ENCODE data around the gene ARSJ.
"Not testable (repeated sequence)": the region's sequence is repeated elsewhere in the genome, so short reads cannot be mapped to it uniquely, and the experiment has no call there.

The ARSJ gene

GRCh38 chr4:113957956-113958355 is 21.5 kb downstream of the ARSJ start:
- DNase-seq, result no peak

- DNase-seq, result no peak
Observed at GRCh38 chr4:113955948-113956347, 23.5 kb downstream of the ARSJ start.

GRCh38 chr4:113955411-113955810 is 24.0 kb downstream of the ARSJ start:
- no peak for DNase-seq

GRCh38 chr4:113953888-113954287 is 25.6 kb downstream of the ARSJ start:
- no peak for DNase-seq

- DNase-seq, result no peak
Observed at GRCh38 chr4:113952452-113953029, 26.9 kb downstream of the ARSJ start.

- peak in 1 of 14 donors; percentile 74 for DNase-seq
Observed at GRCh38 chr4:113951263-113951662, 28.2 kb downstream of the ARSJ start.

GRCh38 chr4:113950207-113950606 is 29.2 kb downstream of the ARSJ start:
- no peak for DNase-seq

GRCh38 chr4:113947484-113947883 is 32.0 kb downstream of the ARSJ start:
- DNase-seq, result no peak

- DNase-seq, result no peak
Observed at GRCh38 chr4:113945906-113946305, 33.5 kb downstream of the ARSJ start.

GRCh38 chr4:113943863-113944262 is 35.6 kb downstream of the ARSJ start:
- no peak for DNase-seq

- no peak for DNase-seq
Observed at GRCh38 chr4:113943085-113943484, 36.4 kb downstream of the ARSJ start.

- DNase-seq, result no peak
Observed at GRCh38 chr4:113941836-113942235, 37.6 kb downstream of the ARSJ start.

- DNase-seq, result not testable (repeated sequence)
Observed at GRCh38 chr4:113940103-113940502, 39.3 kb downstream of the ARSJ start.

- no peak for DNase-seq
Observed at GRCh38 chr4:113935190-113935589, 44.3 kb downstream of the ARSJ start.

- DNase-seq, result not testable (repeated sequence)
Observed at GRCh38 chr4:113924706-113925105, 54.7 kb downstream of the ARSJ start.

GRCh38 chr4:113921089-113921794 is 58.2 kb downstream of the ARSJ start:
- peak in 1 of 14 donors; percentile 49 for DNase-seq

- no peak for DNase-seq
Observed at GRCh38 chr4:113919611-113920010, 59.8 kb downstream of the ARSJ start.

- DNase-seq, result no peak
Observed at GRCh38 chr4:113919145-113919544, 60.3 kb downstream of the ARSJ start.

- no peak for DNase-seq
Observed at GRCh38 chr4:113908829-113909228, 70.6 kb downstream of the ARSJ start.

GRCh38 chr4:113907559-113907958 is 71.9 kb downstream of the ARSJ start:
- no peak for DNase-seq

- DNase-seq, result no peak
Observed at GRCh38 chr4:113905301-113905700, 74.1 kb downstream of the ARSJ start.

GRCh38 chr4:113904877-113905276 is 74.6 kb downstream of the ARSJ start:
- DNase-seq, result no peak

GRCh38 chr4:113901994-113902787 is 77.3 kb downstream of the ARSJ start:
- DNase-seq, result peak in 3 of 14 donors; percentile 6 to 93 (median 22)
